Omental fat pad (tissue), 4 donors: ENCODE data around the gene LOXL4. TPM values are rescaled to one million over a fixed set of nuclear protein-coding genes. Genes with fewer than 3 reads are reported as not detected.

ENCODE experiments used
- ATAC-seq: fragments of 150-250 bp; one replicate; pipeline ENCODE4 v1.9.1; 2016; ENCODE audit warnings: mild to moderate bottlenecking, moderate library complexity; ENCODE audit not compliant: low FRiP score
- DNase-seq: peaks from one replicate; pipeline ENCODE4 v3.0.0-alpha.2; 2019; ENCODE audit warnings: low spot score
- CTCF ChIP-seq, 3 donors: fragments of 450-650 bp; IDR thresholded peaks; one replicate each; pipeline ENCODE4 v1.5.1; 2016 to 2017; ENCODE audit warnings: antibody characterized with exemption in 3 of 3, mild to moderate bottlenecking in 3 of 3, moderate library complexity in 2 of 3
- total RNA-seq, 4 donors: library from RNA; depleted of rRNA; stranded (reverse); fragments of >200 nt; gene quantifications; one replicate each; pipeline ENCODE4 v1.1.0, GENCODE V29; 2016

Gene LOXL4
- total RNA-seq, 4 donors from 2014 or later = 3.3 to 13.0 (median 7.0) TPM

DNA sequence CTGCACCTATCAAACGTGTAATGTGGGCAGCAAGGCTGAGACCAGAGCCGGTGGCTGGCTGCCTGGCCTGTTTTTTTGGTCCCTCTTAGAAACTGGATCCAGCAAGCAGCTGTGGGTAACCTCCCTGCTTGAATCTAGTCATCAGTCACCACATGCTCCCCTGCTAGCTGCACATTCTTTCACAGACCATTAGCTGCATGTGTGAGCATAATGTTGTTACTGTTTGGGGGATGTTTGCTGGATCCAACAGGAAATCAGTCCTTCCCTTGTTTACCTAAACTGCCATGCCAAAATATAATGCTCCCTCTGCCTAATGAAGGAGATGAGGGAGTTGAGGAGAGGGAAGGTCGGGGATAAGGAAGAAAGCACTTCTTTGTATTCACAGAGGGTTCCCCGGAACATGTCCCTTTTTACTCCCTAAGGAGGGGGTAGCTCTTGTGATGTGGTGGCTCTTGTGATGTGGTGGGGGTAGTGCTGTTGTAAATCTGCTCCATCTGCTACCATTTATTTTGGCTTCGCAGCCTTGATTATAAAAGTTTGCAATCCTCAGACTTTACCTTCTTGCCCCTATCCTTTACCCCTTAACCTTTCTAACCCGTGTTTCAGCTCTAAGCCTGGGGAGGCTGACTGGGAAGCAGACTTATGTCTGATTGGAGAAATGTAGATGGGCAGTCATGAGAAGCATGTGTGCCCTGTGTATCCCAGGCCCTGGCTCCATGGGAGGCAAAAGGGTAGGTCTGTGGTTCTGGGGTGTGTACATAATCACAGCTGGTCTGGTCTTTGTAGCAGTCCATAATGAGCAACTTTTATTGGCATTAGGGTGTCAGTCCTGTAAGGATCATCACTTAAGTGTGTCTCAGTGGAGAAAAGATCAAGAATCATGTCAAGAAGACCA lies 20.8 kb downstream of the LOXL4 start:
- ATAC-seq = peak; percentile 17
- DNase-seq = no peak
- no peak for TF ChIP-seq CTCF (IDR thresholded peaks at IDR 0.05)

DNA sequence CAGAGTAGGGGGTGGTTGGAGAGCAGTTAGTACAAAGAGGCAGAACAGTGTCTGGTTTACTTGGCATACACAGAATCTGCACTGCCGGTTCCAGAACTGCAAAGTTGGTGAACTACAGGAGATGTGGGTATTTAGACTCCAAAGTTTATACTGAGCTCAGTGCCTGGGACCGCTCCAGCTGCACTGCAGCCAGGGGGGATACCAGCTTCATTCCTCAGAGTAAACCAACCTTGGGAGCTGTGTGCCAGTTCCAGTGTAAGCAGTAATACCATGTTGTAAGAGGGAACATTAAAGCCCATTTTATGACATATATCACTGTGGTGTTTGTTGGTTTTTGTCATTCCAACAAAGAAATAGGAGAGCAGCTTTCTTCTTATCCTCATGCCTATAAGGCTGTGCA lies 23.4 kb downstream of the LOXL4 start:
- no peak for DNase-seq
- no peak for TF ChIP-seq CTCF (IDR thresholded peaks at IDR 0.05)
- no peak for ATAC-seq

GRCh38 chr10:98244141-98244540 lies 23.9 kb downstream of the LOXL4 start:
- no peak for TF ChIP-seq CTCF (IDR thresholded peaks at IDR 0.05)

GRCh38 chr10:98242823-98243222 lies 25.2 kb downstream of the LOXL4 start:
- DNase-seq (no peak), ATAC-seq (peak; percentile 41)
- no peak for TF ChIP-seq CTCF (IDR thresholded peaks at IDR 0.05)

More at GRCh38 chr10:98244141-98244540, 23.9 kb downstream of the LOXL4 start:
- no peak for ATAC-seq
- no peak for DNase-seq

GRCh38 chr10:98240524-98240923 lies 27.5 kb downstream of the LOXL4 start:
- ATAC-seq (no peak), DNase-seq (no peak)
- no peak for TF ChIP-seq CTCF (IDR thresholded peaks at IDR 0.05)

GRCh38 chr10:98238391-98238790 lies 29.6 kb downstream of the LOXL4 start:
- DNase-seq (no peak), ATAC-seq (no peak)
- TF ChIP-seq CTCF (IDR thresholded peaks at IDR 0.05) = no peak

- TF ChIP-seq CTCF (IDR thresholded peaks at IDR 0.05) = no peak
- DNase-seq = no peak
- no peak for ATAC-seq
Observed at GRCh38 chr10:98236862-98237261, 31.1 kb downstream of the LOXL4 start.
